Activated CD4-positive, alpha-beta memory T cell treated with anti-CD3 and anti-CD28 coated beads for 36 hours (primary cell): ENCODE measurements around the gene RNU7-1. TPM values are rescaled to one million over a fixed set of nuclear protein-coding genes. Genes with fewer than 3 reads are reported as not detected.

Source experiments
- CTCF ChIA-PET: fragments of 350-600 bp; sonication (Branson Sonifier 250); formaldehyde crosslinking; loops from one replicate; lab custom pipeline; 2021; ENCODE audit warnings: antibody characterized with exemption, inconsistent platforms; lab: Charles Lee
- POLR2A ChIA-PET: fragments of 350-600 bp; sonication (Branson Sonifier 250); formaldehyde crosslinking; loops from one replicate; lab custom pipeline; 2021; ENCODE audit warnings: antibody characterized with exemption; lab: Charles Lee
- DNase-seq: peaks from one replicate; pipeline ENCODE4 v3.0.0-alpha.2; 2020
- H3K27ac Mint-ChIP-seq: one replicate; pipeline ENCODE4 v1.8.0; 2021; ENCODE audit warnings: mixed read lengths
- H3K27me3 Mint-ChIP-seq: one replicate; pipeline ENCODE4 v1.8.0; 2021; ENCODE audit warnings: mixed read lengths
- H3K36me3 Mint-ChIP-seq: one replicate; pipeline ENCODE4 v1.8.0; 2021; ENCODE audit warnings: mixed read lengths
- H3K4me1 Mint-ChIP-seq: one replicate; pipeline ENCODE4 v1.8.0; 2021; ENCODE audit warnings: low read depth, mixed read lengths
- H3K4me3 Mint-ChIP-seq: one replicate; pipeline ENCODE4 v1.8.0; 2021; ENCODE audit warnings: mild to moderate bottlenecking, mixed read lengths
- H3K9me3 Mint-ChIP-seq: one replicate; pipeline ENCODE4 v1.8.0; 2021; ENCODE audit warnings: mixed read lengths
- intact Hi-C: fragments of 100-400 bp; cut with micrococcal nuclease; formaldehyde crosslinking; loops from one replicate; pipeline ENCODE4 v1.15.1; 2023
- total RNA-seq, 2 experiments: library from RNA; stranded (reverse); gene quantifications; one replicate each; pipeline ENCODE4 v1.2.3, GENCODE V29; 2021

Gene RNU7-1
- total RNA-seq = not detected

- DNase-seq = peak; percentile 90
- intact Hi-C loops = loop anchor here (1.0 kb wide), 11 partner anchors 9 to 164 kb away; partner anchors contain the start of genes C1R, EMG1, LPCAT3 and PHB2
- Mint-ChIP-seq H3K27ac (peak within 1 kb of the TSS; percentile 100), H3K36me3 (peaks cover 25% of the 10 kb centered on the region), H3K4me3 (peak within 1 kb of the TSS; percentile 90), H3K9me3 (no peaks in the 10 kb centered on the region), H3K4me1 (peaks cover 52% of the 10 kb centered on the region), H3K27me3 (peaks cover 6% of the 10 kb centered on the region)
- POLR2A ChIA-PET = interaction anchor here (0.6 to 11.8 kb wide), 36 partner anchors 8 to 1017 kb away, joined by 3 to 507 read pairs (median 5); partner anchors contain the start of genes ATN1, C1RL, CDCA3 and COPS7A
- CTCF ChIA-PET = interaction anchor here (0.7 to 15.9 kb wide), 19 partner anchors 8 to 164 kb away, joined by 3 to 586 read pairs (median 6); partner anchors contain the start of genes C1R, C1RL, LPCAT3 and SPSB2
Observed at GRCh38 chr12:6943722-6944380, at the start of gene RNU7-1, which contains the start of gene C12orf57. Gene RNU7-1, plus strand, starts transcription at chr12:6943816. Gene C12orf57, plus strand, starts transcription at chr12:6944022. Its CDS starts 100 bp downstream, at chr12:6944122.

DNA sequence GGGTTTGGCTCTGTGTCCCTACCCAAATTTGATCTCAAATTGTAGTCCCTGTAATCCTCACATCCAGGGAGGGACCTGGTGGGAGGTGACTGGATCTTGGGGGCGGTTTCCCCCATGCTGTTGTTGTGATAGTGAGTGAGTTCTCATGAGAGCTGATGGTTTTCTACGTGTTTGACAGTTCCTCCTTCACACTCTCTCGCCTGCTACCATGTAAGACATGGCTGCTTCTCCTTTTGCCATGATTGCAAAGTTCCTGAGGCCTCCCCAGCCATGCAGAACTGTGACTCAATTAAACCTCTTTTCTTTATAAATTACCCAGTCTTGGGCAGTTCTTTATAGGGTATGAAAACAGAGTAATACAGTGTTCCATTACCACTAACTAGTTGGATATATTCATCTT is 49.3 kb upstream of the RNU7-1 start:
- H3K27me3 Mint-ChIP-seq = no peaks in the 10 kb centered on the region
- POLR2A ChIA-PET = no interaction called here
- DNase-seq = no peak
- H3K4me1 Mint-ChIP-seq = peaks cover 17% of the 10 kb centered on the region
- intact Hi-C loops = no loop called here
- peaks cover 2% of the 10 kb centered on the region for H3K36me3 Mint-ChIP-seq
- no peak overlapping the region for H3K27ac Mint-ChIP-seq
- CTCF ChIA-PET = interaction anchor here (0.6 to 1.0 kb wide), 2 partner anchors 44 to 70 kb away, joined by 3 to 6 read pairs; no protein-coding TSS in a partner anchor
- H3K4me3 Mint-ChIP-seq = no peak overlapping the region
- H3K9me3 Mint-ChIP-seq = no peaks in the 10 kb centered on the region

GRCh38 chr12:6896846-6897435 is 46.7 kb upstream of the RNU7-1 start:
- intact Hi-C loops = no loop called here
- H3K9me3 Mint-ChIP-seq = no peaks in the 10 kb centered on the region
- peaks cover 10% of the 10 kb centered on the region for H3K4me1 Mint-ChIP-seq
- no peak overlapping the region for H3K4me3 Mint-ChIP-seq
- ChIA-PET POLR2A (interaction anchor here (0.5 kb wide), 1 partner anchor 228 kb away, joined by 3 read pairs; no protein-coding TSS in a partner anchor), CTCF (interaction anchor here (0.7 to 1.2 kb wide), 3 partner anchors 25 to 965 kb away, joined by 3 read pairs; no protein-coding TSS in a partner anchor)
- H3K27ac Mint-ChIP-seq = no peak overlapping the region
- no peak for DNase-seq
- H3K36me3 Mint-ChIP-seq = no peaks in the 10 kb centered on the region
- no peaks in the 10 kb centered on the region for H3K27me3 Mint-ChIP-seq

DNA sequence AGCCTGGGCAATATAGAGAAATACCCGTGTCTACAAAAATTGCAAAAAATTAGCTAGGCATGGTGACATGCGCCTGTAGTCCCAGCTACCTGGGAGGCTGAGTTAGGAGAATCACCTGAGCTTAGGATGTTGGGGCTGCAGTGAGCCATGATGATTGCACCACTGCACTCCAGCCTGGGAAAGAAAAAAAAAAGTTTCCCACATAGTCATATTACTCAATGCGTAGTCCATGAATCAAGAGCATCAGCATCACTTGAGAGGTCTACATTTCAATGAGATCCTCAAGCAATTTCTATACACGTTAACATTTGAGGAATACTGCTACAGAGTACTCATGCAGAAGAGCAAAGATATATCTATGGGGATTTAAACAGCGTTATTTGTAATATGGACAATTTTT is 44.2 kb upstream of the RNU7-1 start:
- Mint-ChIP-seq H3K4me3 (no peak overlapping the region), H3K27me3 (no peaks in the 10 kb centered on the region), H3K4me1 (peaks cover 7% of the 10 kb centered on the region), H3K9me3 (no peaks in the 10 kb centered on the region), H3K27ac (no peak overlapping the region), H3K36me3 (no peaks in the 10 kb centered on the region)
- DNase-seq = no peak
- ChIA-PET CTCF (interaction anchor here (0.7 to 1.5 kb wide), 3 partner anchors 8 to 146 kb away, joined by 4 to 7 read pairs (median 4); partner anchors contain the start of gene MLF2), POLR2A (interaction anchor here (0.7 kb wide), 1 partner anchor 27 kb away, joined by 3 read pairs; the partner anchor contains the start of gene SPSB2)
- intact Hi-C loops = no loop called here

DNA sequence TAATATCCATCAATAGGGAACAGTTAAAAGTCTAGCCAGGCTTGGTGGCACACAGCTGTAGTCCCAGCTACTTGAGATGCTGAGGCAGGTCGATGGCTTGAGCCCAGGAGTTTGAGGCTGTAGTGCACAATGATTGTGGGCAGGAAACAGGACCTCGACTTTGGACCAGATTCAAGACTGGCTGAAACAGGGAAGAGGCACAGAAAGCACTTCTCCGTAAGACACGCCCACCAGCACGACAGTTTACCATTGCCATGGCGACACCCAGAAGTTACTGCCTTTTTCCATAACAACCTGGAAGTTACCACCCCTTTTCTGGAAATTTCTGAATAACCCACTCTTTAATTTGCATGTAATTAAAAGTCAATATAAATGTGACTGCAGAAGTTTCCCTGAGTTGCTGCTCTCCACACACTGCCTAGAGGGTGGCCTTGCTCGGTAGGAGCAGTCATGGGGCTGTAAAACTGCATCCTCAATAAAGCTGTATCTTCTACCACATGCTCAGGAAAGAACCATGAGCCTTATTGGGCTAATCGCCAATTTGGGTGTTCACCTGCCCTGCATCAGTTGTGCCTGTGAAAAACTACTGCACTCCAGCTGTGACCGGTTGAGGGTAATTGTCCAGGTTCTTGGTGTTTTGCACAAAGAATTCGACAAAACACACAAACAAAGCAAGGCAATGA is 43.6 kb upstream of the RNU7-1 start:
- Mint-ChIP-seq H3K27me3 (no peaks in the 10 kb centered on the region), H3K9me3 (no peaks in the 10 kb centered on the region), H3K27ac (no peak overlapping the region), H3K4me3 (no peak overlapping the region), H3K4me1 (peaks cover 7% of the 10 kb centered on the region), H3K36me3 (no peaks in the 10 kb centered on the region)
- DNase-seq = peak; percentile 47
- intact Hi-C loops = no loop called here
- ChIA-PET POLR2A (interaction anchor here (0.7 kb wide), 1 partner anchor 27 kb away, joined by 3 read pairs; the partner anchor contains the start of gene SPSB2), CTCF (interaction anchor here (0.6 to 1.5 kb wide), 4 partner anchors 9 to 119 kb away, joined by 4 to 7 read pairs (median 5); no protein-coding TSS in a partner anchor)

- no peaks in the 10 kb centered on the region for H3K27me3 Mint-ChIP-seq
- intact Hi-C loops = no loop called here
- no peak for DNase-seq
- ChIA-PET POLR2A (interaction anchor here (1.0 kb wide), 1 partner anchor 34 kb away, joined by 3 read pairs; no protein-coding TSS in a partner anchor), CTCF (interaction anchor here (1.2 to 3.3 kb wide), 2 partner anchors 11 to 21 kb away, joined by 3 to 24 read pairs; no protein-coding TSS in a partner anchor)
- H3K9me3 Mint-ChIP-seq = no peaks in the 10 kb centered on the region
- no peak overlapping the region for H3K4me3 Mint-ChIP-seq
- H3K27ac Mint-ChIP-seq = no peak overlapping the region
- peaks cover 7% of the 10 kb centered on the region for H3K4me1 Mint-ChIP-seq
- H3K36me3 Mint-ChIP-seq = no peaks in the 10 kb centered on the region
Observed at GRCh38 chr12:6902448-6902847, 41.2 kb upstream of the RNU7-1 start.

DNA sequence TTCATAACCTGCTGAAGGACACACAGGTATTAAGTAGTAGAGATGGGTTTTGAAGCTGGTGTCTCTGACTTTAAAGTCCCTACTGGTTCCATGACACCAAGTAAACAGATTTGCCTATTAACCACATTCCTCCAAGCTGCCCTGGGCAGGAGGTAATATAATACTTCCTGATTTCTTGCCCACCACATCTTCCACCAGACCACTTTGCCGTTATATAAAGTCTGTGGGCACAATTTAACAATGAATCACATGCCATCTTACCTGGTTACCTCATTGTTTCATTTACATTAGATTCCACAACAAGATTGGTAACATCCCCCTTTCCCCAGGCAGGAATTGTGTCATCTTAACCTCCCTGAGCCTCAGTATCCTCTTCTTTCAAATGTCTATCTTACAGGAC is 39.9 kb upstream of the RNU7-1 start:
- POLR2A ChIA-PET = interaction anchor here (0.7 to 2.1 kb wide), 3 partner anchors 10 to 36 kb away, joined by 3 to 11 read pairs (median 5); partner anchors contain the start of gene ENO2
- no peak overlapping the region for H3K4me3 Mint-ChIP-seq
- intact Hi-C loops = loop anchor here (1.0 to 2.0 kb wide), 4 partner anchors 12 to 51 kb away; partner anchors contain the start of genes SPSB2 and USP5
- H3K27me3 Mint-ChIP-seq = no peaks in the 10 kb centered on the region
- H3K9me3 Mint-ChIP-seq = no peaks in the 10 kb centered on the region
- CTCF ChIA-PET = interaction anchor here (3.3 kb wide), 1 partner anchor 12 kb away, joined by 24 read pairs; no protein-coding TSS in a partner anchor
- DNase-seq = no peak
- H3K27ac Mint-ChIP-seq = no peak overlapping the region
- H3K36me3 Mint-ChIP-seq = no peaks in the 10 kb centered on the region
- H3K4me1 Mint-ChIP-seq = peaks cover 7% of the 10 kb centered on the region

DNA sequence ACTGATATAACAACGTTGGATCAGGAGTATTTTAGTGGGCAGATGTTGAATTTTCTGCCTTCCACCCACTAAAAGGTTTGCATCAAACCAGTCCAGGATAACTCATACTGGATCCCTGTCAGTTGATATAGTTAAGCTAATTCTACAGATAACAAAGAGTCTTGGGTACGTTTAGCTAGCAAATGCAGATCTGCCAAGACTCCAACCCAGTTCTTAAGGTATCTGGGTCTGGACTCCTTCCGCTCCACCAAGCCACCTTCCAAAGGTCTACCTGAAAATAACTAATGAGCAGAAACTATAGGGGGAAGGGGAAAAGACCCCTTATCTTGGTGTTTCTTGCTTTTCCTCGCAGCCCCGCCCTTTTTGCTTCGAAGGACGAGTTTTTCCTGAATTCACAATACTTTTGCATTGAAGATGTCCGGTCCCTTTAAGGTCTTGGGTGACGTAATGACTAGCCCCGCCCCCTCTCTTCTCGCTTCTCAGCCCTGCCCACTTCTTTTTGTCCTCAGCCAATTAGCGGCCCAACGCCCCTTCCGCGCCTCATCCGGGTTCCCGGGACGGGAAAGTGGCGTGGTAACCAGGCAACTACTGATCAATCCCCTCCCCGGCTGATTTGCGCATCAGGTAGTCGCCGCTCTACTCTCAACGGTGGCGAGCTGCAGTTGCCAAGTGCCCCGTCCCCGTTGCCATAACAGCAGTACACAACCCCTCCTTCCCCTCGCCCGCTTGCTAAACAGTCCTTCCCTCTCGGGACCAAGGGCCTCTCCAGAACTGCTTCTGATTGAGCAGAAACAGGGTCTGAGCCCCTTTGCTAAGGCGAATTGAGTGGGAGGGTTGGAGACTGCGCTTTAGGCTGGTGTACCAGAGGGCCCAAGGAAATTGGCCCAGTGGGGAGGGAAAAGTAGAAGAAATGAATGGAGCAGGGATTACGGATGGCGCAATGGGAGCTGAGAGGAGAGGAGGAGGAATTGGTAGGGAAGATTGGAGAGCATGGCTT is 39.0 kb upstream of the RNU7-1 start, which contains the start of gene LRRC23:
Gene LRRC23, plus strand, starts transcription at position 543 of the 997 bp plus-strand sequence. CDS start 812 bp downstream, outside the sequence.
- POLR2A ChIA-PET = interaction anchor here (0.7 to 2.1 kb wide), 5 partner anchors 9 to 35 kb away, joined by 3 to 11 read pairs (median 5); partner anchors contain the start of genes ENO2 and SPSB2
- CTCF ChIA-PET = interaction anchor here (1.1 to 5.2 kb wide), 5 partner anchors 13 to 152 kb away, joined by 3 to 31 read pairs (median 23); partner anchors contain the start of genes MLF2 and SPSB2
- H3K36me3 Mint-ChIP-seq = no peaks in the 10 kb centered on the region
- intact Hi-C loops = loop anchor here (1.0 to 2.0 kb wide), 4 partner anchors 13 to 52 kb away; partner anchors contain the start of genes SPSB2 and USP5
- no peak within 1 kb of the TSS for H3K27ac Mint-ChIP-seq
- H3K4me3 Mint-ChIP-seq = no peak within 1 kb of the TSS
- no peaks in the 10 kb centered on the region for H3K9me3 Mint-ChIP-seq
- peaks cover 5% of the 10 kb centered on the region for H3K4me1 Mint-ChIP-seq
- H3K27me3 Mint-ChIP-seq = no peaks in the 10 kb centered on the region
- peak; percentile 99 for DNase-seq

- Mint-ChIP-seq H3K36me3 (no peaks in the 10 kb centered on the region), H3K27ac (no peak overlapping the region), H3K27me3 (no peaks in the 10 kb centered on the region), H3K4me1 (no peaks in the 10 kb centered on the region), H3K9me3 (no peaks in the 10 kb centered on the region), H3K4me3 (no peak overlapping the region)
- DNase-seq = no peak
- intact Hi-C loops = loop anchor here (2.0 kb wide), 1 partner anchor 31 kb away; no protein-coding TSS in a partner anchor
- ChIA-PET CTCF (interaction anchor here (0.6 to 5.2 kb wide), 8 partner anchors 14 to 182 kb away, joined by 3 to 31 read pairs (median 3); partner anchors contain the start of genes C12orf57, COPS7A, MLF2 and RNU7-1), POLR2A (interaction anchor here (0.6 to 2.1 kb wide), 4 partner anchors 8 to 1031 kb away, joined by 3 to 11 read pairs (median 4); partner anchors contain the start of gene ENO2)
Observed at GRCh38 chr12:6905414-6906040, 38.1 kb upstream of the RNU7-1 start.
